ENCODE results near the gene A1BG.
"Not testable (repeated sequence)": the region's sequence is repeated elsewhere in the genome, so short reads cannot be mapped to it uniquely, and the experiment has no call there.

The A1BG gene

DNA sequence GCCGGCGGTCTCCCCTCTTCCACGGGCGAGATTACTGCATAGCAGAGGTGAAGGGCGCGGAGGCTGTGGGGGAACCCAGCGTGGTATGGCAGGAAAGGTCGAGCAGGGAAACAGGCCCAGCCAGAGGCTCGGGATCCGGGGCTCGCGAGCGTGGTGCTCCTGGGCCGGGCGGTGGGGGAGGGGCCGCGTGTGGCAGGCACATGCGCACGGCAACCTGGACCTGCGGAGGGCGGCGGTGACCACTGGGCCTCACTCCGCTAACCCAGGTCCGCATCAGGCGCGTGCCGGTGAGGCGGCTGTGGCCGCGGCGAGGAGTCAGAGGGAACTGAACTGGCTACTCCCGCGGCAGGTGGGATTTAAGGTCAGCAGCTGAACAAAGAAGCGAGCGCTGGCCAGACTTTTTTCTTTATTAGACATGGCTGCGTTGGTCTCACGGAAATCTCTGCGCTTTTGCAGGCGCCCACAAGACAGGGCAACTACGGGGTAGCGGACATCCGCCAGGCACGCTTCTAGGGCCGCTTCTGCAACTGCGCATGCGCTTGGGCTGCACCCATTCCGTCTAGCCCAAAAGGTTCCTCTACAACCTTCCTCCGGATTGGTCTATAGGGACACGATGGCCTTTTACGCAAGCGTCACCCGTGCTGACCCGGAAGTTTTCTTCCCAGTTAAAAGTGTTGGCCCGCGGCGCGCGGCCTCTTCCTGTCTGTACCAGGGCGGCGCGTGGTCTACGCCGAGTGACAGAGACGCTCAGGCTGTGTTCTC, 33.5 kb upstream of the A1BG start, which contains the start of gene RPS5:
TSS of gene RPS5 (plus strand) at position 694 of the 762 bp plus-strand sequence. CDS start 869 bp downstream, outside the sequence.
- DNase-seq, result peak; percentile 67 to 98 (median 93)

DNA sequence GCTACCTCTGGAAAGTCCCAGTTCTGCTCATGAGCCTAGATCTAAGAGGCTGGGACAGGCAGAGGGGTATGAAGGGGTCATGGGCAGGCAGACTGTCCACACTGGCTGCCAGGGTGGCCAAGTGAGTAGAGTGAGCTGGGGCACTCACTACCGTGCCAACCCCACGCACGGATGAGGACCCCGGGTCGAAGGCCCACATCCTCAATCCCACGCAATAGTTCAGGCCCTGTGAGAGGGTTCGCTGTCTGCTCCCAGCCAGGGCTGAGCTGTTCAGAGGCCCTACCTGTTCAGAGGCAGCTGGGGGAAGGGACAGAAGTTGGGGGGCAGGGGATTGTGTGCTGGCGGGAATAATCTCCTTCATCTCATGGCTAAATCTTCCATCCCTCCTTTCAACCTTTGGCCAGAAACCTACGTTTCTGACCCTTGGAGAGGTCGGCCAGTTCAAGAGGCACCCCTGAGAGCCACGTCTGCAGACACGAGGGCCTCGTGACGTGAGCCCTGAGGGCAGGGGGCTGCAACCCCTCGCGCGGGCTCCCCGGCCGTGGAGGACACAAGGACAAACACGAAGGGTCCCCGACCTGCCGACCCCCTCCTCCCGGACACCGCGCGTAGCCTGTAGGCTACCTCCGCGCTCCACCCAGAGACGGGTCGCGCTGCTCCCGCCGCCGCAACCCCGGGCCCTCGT, 32.7 kb upstream of the A1BG start:
- DNase-seq, result peak in 2 of 51 donors; percentile 29 to 36

DNA sequence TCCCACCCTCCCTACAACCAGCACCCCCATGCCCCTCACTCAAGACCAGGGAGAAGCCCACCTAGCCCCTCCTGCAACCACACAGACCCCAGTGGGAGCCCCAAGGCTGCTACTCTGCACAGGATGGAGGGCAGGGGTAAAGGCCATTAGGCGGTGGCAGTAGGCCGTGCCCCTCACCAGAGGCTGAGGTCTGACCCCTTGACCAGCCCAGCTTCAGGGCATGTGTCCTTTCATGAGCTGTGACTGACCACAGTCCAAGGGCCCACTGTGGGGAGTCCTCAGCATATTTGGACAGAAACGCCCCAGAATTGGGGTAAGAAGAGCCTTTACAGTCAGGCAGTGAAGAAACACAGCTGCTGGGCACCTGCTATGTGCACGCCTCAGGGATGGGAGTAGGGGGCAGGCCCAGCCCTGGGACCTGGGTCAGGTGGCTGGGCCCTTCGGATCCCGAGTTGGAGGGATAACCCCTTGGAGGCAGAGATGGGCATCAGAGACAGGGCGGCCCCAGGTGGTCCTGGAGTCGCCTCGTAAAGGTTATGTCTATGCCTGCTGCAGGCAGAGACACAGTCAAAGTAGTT, 32.1 kb upstream of the A1BG start:
- no peak for DNase-seq

DNA sequence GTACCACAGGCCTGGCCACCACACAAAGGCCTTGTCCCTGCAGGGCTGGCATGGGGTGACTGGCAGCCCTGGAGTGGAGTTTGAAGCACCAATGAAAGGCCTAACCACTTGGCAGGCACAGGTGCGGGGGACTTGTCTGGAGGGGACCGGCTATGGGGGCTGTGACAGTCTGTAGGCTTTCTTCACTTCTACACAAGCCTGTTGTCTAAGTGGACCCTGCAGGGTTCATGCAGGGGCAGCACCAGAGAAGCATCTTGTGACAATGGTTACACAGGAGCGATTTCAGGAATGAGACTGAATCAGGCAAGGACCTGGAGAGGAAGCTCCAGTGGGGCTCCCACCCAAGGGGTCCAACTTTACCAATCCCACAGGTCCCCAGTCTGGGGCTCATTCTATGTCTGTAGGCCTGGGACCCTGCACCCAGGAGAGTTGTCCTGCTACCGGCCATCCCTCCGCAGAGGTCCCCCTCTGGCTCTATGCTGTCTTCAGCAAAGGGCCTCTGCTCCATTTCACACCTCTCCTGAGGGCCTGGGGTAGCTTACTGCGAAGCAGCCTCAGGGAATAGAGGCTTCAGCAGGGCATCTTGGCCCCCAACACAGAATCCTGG, 29.8 kb upstream of the A1BG start:
- DNase-seq, result no peak

DNA sequence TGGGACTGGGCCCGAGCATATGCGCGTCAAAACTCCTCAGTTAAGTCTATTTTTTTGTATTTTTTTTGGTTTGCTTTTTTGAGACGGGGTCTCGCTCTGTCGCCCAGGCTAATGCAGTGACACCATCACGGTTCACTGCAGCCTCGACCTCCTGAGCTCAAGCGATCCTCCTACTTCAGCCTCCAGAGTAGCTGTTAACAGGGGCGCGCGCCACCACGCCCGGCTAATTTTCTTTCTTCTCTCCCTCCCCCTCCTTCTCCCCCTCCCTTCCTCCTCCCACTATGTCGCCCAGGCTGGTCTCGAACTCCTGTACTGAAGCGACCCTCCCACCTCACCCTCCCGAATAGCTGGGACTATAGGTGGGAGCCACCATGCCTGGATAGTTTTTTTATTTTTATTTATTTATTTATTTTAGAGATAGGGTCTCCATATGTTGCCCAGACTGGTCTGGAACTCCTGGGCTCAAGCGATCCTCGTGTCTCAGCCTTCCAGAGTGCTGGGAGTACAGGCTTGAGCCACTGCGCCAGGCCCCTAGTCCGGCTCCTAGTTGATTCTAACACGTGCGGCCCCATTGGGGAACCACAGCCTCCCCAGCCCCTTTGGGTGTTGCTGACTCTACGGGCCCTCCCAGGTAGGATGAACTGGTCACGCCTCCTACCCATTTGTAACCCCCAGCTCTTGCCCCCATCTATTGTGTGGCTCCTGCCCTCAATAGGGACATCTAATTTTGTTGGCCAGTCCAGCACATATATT, 28.3 kb upstream of the A1BG start:
- no peak for DNase-seq

DNA sequence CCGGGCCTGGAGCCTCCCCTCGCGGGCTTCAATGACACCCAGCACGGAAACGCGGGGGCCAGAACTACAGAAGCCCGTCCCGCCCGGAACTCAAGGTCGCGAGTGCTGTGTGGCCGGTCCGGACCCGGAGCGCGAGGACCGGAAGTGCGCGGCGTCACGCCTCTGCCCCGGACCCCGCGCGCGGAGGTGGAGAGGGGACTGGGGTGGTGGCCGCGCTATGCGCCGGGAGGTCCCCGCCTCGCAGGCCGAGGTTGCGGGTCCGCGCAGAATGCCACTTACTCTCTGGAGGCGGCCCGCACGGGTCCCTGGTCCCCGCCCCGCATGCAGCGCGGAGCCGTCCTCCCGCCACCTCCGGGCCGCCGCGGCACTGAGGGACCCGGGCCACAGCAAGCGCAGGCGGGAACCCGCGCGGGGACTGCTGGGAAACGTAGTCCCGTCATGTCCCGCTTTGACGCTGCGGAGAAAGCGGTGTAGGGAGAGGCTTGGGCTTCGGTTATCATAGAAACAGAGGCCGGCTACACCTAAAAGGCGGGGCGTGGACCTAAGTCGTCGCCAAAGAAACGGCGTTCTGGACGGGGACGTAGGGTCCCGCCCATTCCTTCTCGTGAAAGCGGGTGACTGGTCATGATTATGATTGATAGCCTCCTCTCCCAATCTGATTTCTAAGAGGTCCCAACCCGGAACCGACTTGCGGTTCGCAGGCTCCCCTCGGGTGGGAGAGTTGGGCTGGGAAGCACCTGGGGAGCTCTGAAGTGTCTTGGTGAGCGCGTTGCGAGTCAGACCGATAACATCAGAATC, 27.6 kb upstream of the A1BG start, which contains the start of gene ZNF837:
TSS of gene ZNF837 (minus strand) at position 369 of the 798 bp plus-strand sequence. CDS start 11,698 bp downstream, outside the sequence.
- DNase-seq, result peak; percentile 80 to 99 (median 97)

DNA sequence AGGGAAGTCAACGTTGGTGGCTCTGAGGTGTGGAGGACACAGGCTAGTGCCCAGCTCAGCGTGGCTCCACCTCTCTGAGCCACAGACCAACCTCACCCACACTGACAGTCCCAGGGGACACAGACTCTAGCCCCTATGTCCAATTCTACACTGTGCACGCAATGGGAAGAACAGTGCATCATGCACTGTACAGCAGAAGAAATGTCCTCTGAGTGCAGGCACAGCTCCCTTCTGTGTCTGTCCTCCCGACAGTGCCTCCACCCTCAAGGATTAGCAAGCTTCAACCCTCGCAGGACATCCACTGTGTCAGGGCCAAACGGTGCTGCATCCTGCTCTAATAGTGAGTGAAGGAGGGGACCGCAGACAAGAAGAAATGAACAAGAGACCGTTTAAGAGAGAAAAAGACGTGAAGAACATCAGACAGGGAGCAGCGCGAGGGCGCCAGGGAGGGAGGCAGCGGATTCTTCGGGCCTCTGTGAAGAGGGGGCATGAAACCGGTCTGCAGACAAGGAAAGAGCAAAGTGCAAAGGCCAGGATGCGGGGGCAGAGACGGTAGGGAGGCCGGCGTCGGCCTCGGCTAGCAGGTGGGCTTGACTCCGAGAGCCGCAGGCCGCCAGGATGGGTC, 26.9 kb upstream of the A1BG start:
- DNase-seq, result peak in 2 of 51 donors; percentile 42 to 44

DNA sequence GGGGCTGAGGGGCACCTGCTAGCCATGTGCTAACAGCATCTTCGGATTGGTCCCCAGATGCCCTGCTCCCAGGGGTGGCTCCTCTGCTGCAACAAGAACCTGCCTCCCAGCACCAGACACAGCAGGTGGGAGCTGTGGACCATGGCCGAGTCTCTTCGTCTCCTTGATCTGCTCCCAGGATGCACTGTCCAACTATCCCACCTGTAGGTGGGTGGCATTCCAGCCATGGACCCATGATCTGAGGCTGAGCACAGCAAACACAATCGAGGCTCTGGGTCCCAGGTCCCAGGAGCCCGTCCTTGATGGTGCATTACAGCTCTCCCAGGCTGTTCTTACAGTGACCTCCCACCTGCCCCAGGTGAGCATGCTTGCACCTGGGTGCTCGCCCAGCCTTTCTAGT, 26.0 kb upstream of the A1BG start:
- DNase-seq, result no peak

DNA sequence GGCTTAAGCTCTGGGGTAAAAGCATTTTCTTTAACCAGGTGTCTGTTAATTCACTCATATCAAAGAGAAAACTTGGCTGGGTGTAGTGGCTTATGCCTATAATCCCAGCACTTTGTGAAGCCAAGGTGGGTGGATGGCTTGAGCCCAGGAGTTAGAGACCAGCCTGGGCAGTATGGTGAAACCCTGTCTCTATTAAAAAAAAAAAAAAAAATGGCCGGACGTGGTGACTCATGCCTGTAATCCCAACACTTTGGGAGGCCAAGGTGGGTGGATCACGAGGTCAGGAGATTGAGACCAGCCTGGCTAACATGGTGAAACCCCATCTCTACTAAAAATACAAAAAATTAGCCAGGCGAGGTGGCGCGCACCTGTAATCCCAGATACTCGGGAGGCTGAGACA, 23.4 kb upstream of the A1BG start:
- DNase-seq, result not testable (repeated sequence)

DNA sequence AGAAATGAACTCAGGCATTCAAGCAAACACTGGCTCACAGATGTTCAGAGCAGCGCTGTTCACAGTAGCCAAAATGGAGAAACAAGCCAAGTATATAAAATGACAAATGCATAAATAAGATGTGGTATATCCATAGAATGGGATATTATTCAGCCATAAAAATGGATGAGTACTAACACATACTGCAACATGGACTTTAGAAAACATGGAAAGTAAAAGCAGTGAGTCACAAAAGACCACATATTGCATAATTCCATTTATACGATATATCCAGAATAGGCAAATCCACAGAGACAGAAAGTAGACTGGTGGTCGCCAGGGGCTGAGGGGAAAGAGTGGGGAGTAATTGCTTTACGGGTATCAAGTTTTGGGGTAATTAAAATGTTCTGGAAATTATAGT, 20.9 kb upstream of the A1BG start:
- no peak for DNase-seq

DNA sequence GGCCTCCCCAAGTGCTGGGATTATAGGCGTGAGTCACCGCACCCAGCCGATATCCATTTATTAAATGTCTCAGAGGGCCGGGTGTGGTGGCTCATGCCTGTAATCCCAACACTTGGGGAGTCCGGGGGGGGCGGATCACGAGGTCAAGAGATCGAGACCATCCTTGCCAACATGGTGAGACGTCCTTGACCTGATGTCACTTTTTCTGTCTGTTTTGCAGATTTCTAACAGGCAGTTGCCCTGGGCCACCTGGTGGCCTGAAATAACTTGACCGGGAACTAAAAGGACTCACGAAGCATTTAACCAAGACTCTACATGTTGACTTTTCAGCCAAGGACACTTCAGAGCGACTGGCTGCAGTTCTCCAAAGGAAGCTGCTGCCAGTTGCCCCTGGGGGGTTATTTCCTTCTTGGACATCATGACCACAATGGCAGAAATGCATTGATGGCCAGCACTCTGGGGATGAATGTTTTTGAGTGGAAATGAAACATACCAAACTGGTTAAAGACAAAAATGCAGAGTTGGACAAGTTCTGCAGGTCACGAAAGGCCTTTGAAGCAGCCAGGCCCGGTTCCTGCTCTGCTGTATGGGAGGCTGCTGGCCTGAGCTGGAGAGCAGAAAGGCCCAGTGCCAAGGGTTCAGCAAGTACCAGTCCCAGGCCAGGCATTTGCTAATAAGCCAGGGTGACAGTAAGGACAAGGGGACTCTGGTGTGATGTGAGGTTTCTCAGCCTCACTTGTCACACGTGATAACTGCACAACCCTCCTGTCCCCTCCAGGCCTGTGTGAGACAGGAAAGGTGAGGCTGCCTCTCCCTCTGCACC, 19.2 kb upstream of the A1BG start:
- DNase-seq, result peak in 5 of 51 donors; percentile 7 to 27 (median 18)

DNA sequence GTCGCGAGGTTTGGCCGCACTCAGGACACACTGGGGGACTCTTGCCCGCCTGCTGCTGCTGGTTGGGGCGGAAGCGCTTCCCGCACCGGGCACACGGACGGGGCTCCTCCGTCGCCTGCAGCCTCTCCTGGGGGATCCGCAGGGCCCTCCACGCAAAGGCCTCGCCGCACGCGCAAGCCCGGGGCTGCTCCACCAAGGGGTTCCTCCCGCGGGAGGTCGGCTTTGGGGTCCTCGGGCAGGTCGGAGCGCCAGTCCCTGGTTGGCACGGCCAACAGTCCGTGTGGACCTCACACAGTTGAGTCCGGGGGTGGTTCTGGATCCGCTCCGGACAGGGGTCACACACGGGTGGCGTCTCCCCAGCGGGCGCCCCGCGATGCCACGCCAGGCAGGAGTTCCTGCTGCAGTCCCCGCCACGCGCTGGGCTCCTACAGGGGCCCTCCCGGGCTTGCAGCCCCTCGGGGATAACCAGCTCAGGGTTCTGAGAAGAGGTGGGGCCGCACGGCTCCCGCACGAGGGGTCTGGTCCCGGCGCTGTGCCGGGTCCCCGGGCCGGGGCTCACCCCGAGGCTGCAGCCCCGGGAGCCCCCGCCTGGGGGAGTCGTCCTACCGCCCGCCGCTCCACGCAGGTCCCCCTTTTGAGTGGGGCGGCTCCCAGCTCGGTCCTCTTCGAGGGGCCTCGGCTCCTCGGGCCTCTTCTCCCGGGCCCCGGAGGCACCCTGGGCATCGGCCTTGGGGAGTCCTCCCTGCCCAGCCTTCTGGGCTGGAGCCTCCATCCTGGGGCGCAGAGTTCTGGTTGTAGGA, 15.5 kb upstream of the A1BG start:
- DNase-seq, result no peak

DNA sequence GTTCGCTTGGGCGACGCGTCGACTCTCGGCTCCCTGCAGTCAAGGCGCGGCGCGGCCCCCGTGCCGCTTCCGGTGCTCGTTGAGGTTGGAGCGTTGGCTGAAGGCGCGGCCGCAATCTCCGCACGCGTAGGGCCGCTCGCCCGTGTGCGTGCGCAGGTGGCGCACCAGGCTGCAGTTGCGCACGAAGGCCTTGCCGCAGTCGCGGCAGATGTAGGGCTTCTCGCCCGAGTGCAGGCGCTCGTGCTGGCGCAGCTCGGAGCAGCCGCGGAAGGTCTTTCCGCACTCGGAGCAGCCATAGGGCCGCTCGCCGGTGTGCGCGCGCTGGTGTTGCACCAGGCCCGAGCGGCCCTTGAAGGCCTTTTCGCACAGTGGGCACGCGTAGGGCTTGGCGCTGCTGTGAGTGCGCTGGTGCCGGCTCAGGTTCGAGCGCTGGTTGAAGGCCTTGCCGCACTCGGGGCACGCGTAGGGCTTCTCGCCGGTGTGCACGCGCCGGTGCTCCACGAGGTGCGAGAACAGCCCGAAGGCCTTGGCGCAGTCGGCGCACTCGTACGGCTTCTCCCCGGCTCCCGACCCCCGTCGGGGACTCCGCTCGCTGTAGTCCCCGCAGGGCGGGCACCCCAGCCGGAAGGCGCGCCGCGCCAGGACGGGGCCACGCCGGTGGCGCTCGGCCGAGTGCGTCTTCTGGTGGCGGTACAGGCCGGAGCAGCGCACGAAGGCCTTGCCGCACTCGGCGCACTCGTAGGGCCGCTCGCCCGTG, 14.6 kb upstream of the A1BG start:
- no peak for DNase-seq

DNA sequence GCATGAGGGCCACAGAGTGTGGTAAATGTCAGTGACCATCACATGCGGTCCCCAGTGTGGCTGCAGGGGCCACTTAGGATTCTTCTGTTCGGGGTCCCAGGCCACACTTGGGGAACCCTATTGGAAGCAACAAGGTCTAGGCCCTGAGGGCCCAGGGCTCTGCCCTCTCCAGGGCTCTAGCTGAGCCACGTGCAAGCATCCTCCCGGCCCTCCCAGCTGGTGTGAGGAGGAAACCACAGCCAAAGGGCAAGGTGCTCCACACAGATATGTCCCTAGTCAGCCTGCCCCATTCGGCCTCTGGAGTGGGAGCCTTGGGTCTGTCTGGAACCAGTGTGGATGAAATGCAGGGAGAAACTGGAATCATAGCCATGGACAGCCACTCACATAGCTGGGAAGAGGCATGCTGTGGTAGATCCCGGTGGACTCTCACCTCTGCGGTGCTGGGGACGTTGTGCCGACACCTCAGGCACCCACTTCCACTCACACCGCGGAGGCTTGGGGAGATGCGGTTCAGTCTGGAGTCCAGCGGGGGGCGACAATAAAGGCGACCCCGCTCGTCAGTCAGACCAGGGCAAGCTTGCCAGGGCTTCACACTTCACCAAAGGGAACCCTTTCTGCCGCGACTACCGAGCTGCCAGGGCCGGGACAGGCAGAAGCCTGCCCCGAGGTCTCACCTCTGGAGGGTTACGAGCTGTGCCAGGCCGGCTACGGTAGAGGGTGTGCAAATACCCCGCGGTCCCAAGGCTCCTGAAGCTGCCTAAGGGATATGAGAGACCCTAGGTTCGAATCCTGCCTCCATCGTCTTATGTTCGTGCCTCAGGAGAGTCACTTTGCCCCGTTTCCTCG, 13.5 kb upstream of the A1BG start:
- no peak for DNase-seq

DNA sequence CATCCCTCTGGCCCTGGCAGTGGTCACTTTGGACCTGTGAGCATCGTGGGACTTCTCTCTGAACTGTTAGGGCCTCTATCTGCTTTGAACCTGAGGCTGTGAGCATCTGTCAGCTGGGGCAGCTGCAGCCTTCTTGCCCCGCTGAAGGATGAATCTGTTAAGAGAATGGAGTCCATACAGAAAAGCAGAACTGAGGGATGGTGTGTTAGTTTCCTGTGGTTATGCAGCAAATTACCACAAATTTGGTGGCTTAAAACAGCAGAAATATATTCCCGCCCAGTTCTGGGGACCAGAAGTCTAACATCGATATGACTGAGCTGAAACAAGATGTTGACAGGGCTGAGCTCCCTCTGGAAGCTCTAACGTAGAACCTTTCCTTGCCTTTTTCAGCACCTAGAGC, 10.9 kb upstream of the A1BG start:
- no peak for DNase-seq

DNA sequence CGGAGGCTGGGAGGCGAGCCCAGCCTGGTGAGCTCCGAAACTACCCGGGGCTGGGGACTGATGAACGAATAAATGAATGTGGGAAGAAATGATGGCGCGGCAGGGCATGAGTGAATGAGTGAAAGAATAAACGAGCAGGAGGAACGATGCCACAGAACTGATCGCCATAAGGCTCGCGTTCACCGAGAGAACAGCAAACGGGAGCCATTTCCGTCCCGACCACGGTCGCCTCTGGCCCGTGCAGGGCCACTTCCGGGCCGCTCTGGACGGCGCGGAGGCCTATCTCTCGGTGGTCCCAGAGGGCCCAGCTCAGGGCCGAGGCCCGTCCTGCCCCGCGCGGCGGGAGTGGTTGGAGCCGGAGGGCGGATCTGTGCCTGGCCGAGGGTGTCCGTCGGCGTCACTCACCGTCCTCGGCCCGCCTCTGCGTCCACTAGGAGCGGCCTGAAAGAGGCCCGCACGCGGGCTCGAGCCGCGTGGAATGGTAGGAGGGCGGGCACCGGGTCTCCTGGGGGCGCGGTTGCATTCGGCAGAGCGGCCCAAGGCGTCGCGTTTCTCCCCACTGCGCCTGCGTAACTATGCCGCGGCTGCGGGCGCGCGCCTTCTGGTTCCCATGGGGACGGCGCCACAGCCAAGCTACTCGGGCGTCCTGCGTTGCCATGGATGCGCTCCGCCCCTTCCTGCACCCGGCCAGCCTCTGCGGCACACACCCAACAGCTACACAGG, 9.1 kb upstream of the A1BG start, which contains the start of gene ZNF497:
TSS of gene ZNF497 (minus strand) at position 480 of the 723 bp plus-strand sequence. CDS start 5,116 bp downstream, outside the sequence.
- peak; percentile 61 to 99 (median 95) for DNase-seq
